ENCODE results near the gene SLCO2B1.

The SLCO2B1 gene

DNA sequence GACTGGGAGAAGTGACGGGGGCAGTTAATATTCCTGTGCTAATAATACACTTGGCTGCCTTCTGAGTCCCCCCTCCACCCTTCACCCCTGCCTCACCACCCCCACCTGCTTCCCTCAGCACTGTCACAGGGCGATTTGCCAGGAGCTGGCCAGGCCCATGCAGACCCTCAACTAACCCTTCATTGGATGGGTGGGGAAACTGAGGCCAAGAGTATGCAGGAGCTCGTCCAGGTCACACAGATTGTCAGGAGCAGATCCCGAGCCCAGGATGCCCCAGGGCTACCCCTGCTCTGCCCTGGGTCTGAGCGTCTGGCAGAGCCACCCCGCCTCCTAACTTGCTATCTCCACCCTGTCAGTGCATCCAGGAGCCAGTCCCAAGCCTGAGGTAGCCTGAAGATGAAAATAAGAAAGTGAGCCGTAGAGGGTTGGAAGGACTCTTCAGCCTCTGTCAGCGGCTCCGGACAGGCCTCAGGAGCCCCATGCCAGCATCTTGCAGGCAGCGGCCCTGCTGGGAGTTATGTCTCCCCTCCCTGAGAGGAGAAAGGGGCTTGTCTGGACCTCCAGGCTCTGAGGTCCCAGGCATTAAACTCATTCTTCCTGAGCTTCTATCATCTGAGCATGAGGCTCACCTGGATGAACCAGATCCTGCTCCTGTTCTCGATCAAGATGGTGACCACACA is 95.9 kb downstream of the SLCO2B1 start:
- DNase-seq (ENCODE audit: low read depth in 3 of 3), result no peak

DNA sequence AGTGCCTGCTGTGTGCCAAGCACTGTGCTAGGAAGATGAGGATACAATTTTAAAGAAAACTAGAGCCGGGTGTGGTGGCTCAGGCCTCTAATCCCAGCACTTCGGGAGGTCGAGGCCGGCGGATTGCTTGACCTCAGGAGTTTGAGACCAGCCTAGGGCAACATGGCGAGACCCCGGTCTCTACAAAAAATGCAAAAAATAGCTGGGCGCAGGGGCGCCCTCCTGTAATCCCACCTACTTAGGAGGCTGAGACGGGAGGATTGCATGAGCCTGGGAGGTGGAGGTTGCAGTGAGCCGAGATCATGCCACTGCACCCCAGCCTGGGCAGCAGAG is 98.0 kb downstream of the SLCO2B1 start:
- DNase-seq (ENCODE audit: low read depth in 3 of 3), result no peak

DNA sequence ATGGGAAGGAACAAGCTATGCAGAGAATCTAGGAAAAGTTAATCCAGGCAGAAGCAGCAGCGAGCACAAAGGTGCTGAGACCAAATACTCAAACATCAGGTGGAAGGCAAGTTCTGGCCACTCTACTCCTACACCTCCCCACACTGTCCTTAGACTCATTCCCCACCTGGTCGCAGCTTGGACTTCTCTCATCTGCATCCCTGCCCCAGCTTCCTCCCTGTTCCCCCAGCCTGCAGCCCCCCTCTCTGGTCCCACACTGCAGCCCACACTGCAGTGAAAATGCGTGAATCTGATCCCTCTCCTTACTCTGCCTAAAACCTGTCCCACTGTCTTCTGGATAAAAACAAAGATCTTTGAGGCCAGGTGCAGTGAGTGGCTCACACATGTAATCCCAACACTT is 98.8 kb downstream of the SLCO2B1 start:
- DNase-seq (ENCODE audit: low read depth in 3 of 3), result no peak

DNA sequence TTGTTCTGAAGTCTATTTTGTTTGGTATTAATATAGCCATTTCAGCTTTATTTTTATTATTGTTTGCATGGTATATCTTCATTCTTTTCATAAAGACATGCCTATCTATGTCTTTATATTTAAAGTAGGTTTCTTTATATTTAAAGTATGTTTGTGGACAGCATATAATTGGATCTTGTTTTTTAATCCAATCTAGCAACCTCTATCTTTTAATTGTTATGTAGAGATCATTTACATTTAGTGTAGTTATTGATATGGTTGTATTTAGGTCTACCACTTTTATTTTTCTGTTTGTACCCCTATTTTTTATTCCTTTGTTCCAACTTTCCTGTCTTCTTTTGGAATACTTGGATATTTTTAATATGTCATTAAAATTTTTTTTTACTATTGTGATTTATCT is 103.4 kb downstream of the SLCO2B1 start:
- DNase-seq (ENCODE audit: low read depth in 3 of 3), result no peak

Data from stimulated activated CD4-positive, alpha-beta T cell treated with anti-CD3 and anti-CD28 coated beads, TNF-alpha, amount 100 ng/mL, for 24 hours (primary cell).